ENCODE measurements around the gene TIMP2.

The TIMP2 gene

GRCh38 chr17:78954684-78955083 lies 29.5 kb upstream of the TIMP2 start:
- TF ChIP-seq CTCF (IDR thresholded peaks at IDR 0.05; ENCODE audit: low read depth, low read length), result no peak
- H3K4me3 ChIP-seq (ENCODE audit: low read depth, low read length), result no peak overlapping the region

GRCh38 chr17:78953356-78954350 lies 28.5 kb upstream of the TIMP2 start:
- TF ChIP-seq CTCF (IDR thresholded peaks at IDR 0.05; ENCODE audit: low read depth, low read length), result no peak
- no peak overlapping the region for H3K4me3 ChIP-seq (ENCODE audit: low read depth, low read length)

DNA sequence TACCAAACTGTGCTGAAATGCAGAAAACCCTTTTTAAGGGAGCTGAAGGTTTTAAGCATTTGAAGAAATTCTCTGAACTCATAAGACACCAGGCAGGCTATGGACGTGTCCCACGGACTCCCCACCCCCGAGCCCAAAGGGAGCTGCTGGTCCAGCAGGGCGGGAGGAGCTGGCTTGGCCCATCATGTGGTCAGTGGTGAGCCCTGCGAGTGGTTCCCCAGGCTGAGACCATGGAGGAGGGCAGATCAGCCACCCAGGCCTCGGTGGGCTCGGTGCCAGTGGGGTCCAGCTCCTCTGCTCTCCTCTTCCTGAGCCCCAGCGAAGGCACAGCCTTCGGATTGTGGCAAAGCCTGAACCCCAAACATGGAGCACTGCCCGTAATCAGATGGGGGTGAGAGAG lies 27.5 kb upstream of the TIMP2 start:
- no peak for TF ChIP-seq CTCF (IDR thresholded peaks at IDR 0.05; ENCODE audit: low read depth, low read length)
- H3K4me3 ChIP-seq (ENCODE audit: low read depth, low read length), result no peak overlapping the region

DNA sequence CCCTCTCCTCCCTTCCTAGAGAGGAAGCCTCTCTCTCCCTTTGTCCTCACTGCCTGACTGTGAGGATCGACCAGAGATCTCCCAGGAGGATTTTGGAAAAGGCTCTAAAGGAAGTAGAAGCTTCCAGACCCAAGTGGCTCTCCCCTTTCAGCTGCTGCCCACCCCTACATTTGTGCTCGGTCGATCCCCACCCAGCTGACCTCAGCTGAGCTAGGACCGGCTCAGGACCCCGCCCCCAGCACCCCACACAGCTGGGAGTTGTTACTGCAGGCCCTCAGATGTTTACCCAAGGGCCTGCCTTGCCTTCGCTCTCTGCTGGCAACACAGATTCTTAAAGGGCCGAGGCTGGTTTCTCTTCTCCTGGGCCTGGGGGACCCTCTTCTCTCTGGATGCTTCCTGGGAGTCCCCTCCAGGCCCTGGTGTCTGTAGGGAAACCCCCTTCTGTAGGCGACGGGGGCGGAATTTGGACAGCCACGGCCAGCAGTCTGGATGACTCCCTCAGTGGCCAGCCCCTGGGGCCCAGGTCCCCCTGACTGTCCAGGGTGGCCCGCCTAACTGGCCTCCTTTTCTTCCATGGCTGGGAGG lies 26.9 kb upstream of the TIMP2 start:
- no peak for TF ChIP-seq CTCF (IDR thresholded peaks at IDR 0.05; ENCODE audit: low read depth, low read length)

GRCh38 chr17:78950870-78951269 lies 25.7 kb upstream of the TIMP2 start:
- TF ChIP-seq CTCF (IDR thresholded peaks at IDR 0.05; ENCODE audit: low read depth, low read length), result no peak
- H3K4me3 ChIP-seq (ENCODE audit: low read depth, low read length), result no peak overlapping the region

More for the DNA sequence above, 26.9 kb upstream of the TIMP2 start:
- no peak overlapping the region for H3K4me3 ChIP-seq (ENCODE audit: low read depth, low read length)

DNA sequence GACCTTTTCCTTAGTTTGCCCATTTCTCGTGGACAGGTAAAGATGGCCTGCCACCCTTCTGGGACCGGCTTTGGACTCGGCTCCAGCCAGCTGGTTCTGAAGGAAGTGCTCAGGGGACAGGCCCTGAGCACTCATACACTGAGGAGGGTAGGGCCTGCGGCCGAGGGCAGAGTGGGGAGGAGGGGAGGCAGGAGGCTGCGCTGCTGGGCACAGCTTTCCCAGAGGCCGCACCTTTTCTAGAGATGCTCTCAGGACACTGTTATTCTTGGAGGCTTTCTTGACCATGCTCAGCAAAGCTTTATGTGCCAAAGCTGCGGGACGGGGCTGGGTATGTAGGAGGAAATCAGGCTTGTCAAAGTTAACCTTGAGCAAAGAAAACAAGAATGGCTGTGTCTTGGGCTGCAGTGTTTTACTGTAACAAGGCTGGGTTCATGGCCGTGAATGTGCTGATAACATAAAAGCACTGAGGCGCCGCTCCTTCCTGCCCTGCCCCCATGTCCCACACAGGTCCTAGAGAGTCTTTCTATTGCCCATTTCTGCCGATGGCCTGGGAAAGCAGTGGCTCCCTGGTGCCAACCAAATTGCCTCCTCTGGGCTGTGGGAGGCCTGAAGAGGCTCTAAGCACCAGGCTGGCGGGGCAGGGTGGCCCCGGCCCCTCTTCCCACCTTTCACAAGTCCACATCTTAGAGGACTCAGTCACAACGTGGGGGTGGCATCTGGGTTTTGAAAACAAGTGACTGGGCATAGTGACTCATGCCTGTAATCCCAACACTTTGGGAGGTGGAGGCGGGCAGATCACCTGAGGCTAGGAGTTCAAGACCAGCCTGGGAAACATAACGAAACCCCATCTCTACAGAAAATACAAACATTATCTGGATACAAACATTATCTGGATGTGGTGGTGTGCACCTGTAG lies 22.3 kb upstream of the TIMP2 start:
- no peak overlapping the region for H3K4me3 ChIP-seq (ENCODE audit: low read depth, low read length)
- no peak for TF ChIP-seq CTCF (IDR thresholded peaks at IDR 0.05; ENCODE audit: low read depth, low read length)

All from WI38 (cell line).